IPS-20b (cell line): ENCODE measurements around the gene WWOX.

Experiments
- H3K27ac ChIP-seq: one replicate; pipeline ENCODE4 v1.5.1; 2013; ENCODE audit warnings: low read length
- H3K27me3 ChIP-seq: 2 replicates; pipeline ENCODE4 v1.6.1; 2013; ENCODE audit warnings: mild to moderate bottlenecking, low read length, inconsistent platforms; ENCODE audit not compliant: insufficient read depth
- H3K36me3 ChIP-seq: 2 replicates; pipeline ENCODE4 v1.6.1; 2013; ENCODE audit warnings: low read depth, mild to moderate bottlenecking, inconsistent platforms, low read length, moderate library complexity; ENCODE audit not compliant: insufficient read depth
- H3K4me1 ChIP-seq: 2 replicates; pipeline ENCODE4 v1.6.1; 2013; ENCODE audit warnings: mild to moderate bottlenecking, control low read depth, inconsistent platforms, low read length, moderate library complexity; ENCODE audit not compliant: insufficient read depth
- H3K4me3 ChIP-seq: 2 replicates; pipeline ENCODE4 v1.5.1; 2013; ENCODE audit warnings: mild to moderate bottlenecking, low read length, inconsistent platforms
- H3K9ac ChIP-seq: 2 replicates; pipeline ENCODE4 v1.6.1; 2013; ENCODE audit warnings: low read depth, mild to moderate bottlenecking, inconsistent platforms, low read length, moderate library complexity
- H3K9me3 ChIP-seq: 2 replicates; pipeline ENCODE4 v1.6.1; 2013; ENCODE audit warnings: mild to moderate bottlenecking, low read depth, low read length, inconsistent platforms; ENCODE audit not compliant: insufficient read depth

WWOX gene

DNA sequence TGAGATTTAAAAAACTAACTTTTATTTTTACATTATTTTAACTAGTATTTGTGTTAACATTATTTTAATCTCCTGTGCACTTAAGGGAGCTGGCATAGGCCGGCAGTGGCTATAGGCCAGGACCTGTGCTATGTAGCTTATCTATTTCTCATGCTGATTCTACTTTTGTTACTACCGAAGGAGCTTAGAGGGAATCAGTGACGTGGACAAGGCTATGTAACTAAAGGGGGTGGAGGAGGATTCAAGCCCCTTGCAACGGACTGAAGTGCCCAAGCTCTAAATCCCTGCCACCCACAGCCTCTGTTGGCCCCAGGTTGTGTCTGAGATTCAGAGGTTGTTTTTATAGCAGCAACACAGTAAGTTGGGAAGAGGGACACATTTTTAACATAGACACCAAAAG lies 356.4 kb downstream of the WWOX start:
- Histone ChIP-seq H3K4me1 (no peaks in the 10 kb centered on the region), H3K27me3 (no peaks in the 10 kb centered on the region), H3K36me3 (no peaks in the 10 kb centered on the region), H3K27ac (no peak overlapping the region), H3K9me3 (no peaks in the 10 kb centered on the region), H3K4me3 (no peak overlapping the region), H3K9ac (no peak overlapping the region)

- no peak overlapping the region for H3K9ac ChIP-seq
- H3K36me3 ChIP-seq = no peaks in the 10 kb centered on the region
- no peak overlapping the region for H3K27ac ChIP-seq
- H3K4me3 ChIP-seq = no peak overlapping the region
- no peaks in the 10 kb centered on the region for H3K9me3 ChIP-seq
- H3K27me3 ChIP-seq = no peaks in the 10 kb centered on the region
- H3K4me1 ChIP-seq = 0 out of 2 replicates have a peak, but pooled peaks cover 3% of the 10 kb centered on the region
These were observed 359.1 kb downstream of the WWOX start for GRCh38 chr16:78458588-78458987.

GRCh38 chr16:78460428-78460827 lies 361.0 kb downstream of the WWOX start:
- Histone ChIP-seq H3K27me3 (no peaks in the 10 kb centered on the region), H3K9ac (no peak overlapping the region), H3K4me3 (no peak overlapping the region), H3K4me1 (0 out of 2 replicates have a peak, but pooled peaks cover 3% of the 10 kb centered on the region), H3K9me3 (no peaks in the 10 kb centered on the region; the same call in 1 of the 2 replicates), H3K27ac (no peak overlapping the region), H3K36me3 (no peaks in the 10 kb centered on the region)

- no peak overlapping the region for H3K4me3 ChIP-seq
- H3K9ac ChIP-seq = no peak overlapping the region
- no peaks in the 10 kb centered on the region for H3K27me3 ChIP-seq
- H3K4me1 ChIP-seq = 0 out of 2 replicates have a peak, but pooled peaks cover 3% of the 10 kb centered on the region
- no peak overlapping the region for H3K27ac ChIP-seq
- H3K9me3 ChIP-seq = no peaks in the 10 kb centered on the region; the same call in 1 of the 2 replicates
- H3K36me3 ChIP-seq = no peaks in the 10 kb centered on the region
These were observed 361.6 kb downstream of the WWOX start for GRCh38 chr16:78461087-78461486.

GRCh38 chr16:78461496-78462287 lies 362.2 kb downstream of the WWOX start:
- H3K9ac ChIP-seq = no peak overlapping the region
- no peaks in the 10 kb centered on the region; the same call in 1 of the 2 replicates for H3K9me3 ChIP-seq
- H3K27ac ChIP-seq = no peak overlapping the region
- no peak overlapping the region for H3K4me3 ChIP-seq
- H3K36me3 ChIP-seq = no peaks in the 10 kb centered on the region
- 0 out of 2 replicates have a peak, but pooled peaks cover 3% of the 10 kb centered on the region for H3K4me1 ChIP-seq
- H3K27me3 ChIP-seq = no peaks in the 10 kb centered on the region

DNA sequence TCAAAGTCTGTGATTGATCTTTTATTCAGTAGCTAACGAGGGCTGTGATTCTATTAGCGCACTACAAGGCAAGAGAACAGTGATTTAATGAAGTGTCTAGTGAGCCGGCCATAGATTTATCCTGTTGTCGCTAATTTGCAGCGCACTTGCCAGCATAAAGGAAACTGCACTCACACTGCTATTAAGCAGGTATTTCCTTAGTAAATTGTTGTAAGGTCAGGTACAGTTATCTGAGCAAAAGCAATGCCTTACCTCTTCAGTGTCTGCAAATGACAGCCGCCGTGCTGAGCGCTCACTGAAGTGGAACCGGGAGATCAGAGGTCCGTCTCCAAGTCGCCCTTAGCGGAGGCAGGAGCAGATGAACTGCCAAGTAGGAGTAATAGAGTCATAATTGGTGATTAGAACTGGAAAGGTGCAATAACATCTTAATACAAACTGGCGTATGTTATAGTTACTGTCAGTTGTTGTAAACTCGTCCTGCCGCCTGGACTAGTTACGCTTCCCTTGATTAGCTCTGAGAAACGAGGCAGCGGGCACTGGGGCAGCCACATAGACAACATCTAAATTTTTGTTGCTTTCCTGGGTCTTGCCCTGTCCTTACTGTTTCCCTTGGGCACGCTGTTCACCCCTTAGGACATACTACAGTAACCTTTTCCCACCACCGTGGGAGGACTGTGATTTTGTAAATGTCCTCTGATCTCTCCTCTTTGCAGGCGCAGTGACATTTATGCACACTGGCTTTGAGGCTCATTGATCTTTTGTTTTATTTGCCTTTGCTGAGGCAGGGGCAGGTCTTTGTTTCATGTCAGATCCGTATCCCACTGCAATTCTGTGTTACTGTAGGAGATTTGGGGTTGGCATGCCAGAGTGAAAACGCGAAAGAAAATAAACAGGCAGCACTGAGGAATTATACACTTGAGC lies 363.1 kb downstream of the WWOX start:
- Histone ChIP-seq H3K4me3 (no peak overlapping the region), H3K27me3 (no peaks in the 10 kb centered on the region), H3K27ac (no peak overlapping the region), H3K9ac (no peak overlapping the region), H3K9me3 (no peaks in the 10 kb centered on the region; the same call in 1 of the 2 replicates), H3K4me1 (0 out of 2 replicates have a peak, but pooled peaks cover 3% of the 10 kb centered on the region), H3K36me3 (no peaks in the 10 kb centered on the region)

DNA sequence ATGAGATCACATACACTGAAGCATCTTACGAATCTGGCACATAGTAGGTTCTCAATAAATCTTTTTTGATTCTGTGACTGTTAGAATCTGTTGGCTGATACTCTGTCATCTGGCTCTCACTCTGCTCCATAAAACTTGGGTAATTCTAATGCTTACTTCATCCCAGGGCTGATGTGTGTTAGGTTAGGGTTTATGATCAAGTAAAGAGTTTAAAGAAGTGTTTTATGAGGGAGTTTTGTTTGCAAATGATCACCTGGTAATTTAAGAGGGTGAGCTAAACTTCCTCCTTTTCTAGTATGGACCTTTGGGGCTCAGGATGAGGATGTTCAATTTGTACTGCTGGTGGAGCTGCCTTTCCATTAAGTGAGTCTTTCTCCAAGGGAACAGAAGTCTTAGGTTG lies 364.1 kb downstream of the WWOX start:
- Histone ChIP-seq H3K9me3 (no peaks in the 10 kb centered on the region; the same call in 1 of the 2 replicates), H3K27ac (no peak overlapping the region), H3K4me1 (0 out of 2 replicates have a peak, but pooled peaks cover 3% of the 10 kb centered on the region)

GRCh38 chr16:78464833-78465232 lies 365.4 kb downstream of the WWOX start:
- Histone ChIP-seq H3K4me3 (no peak overlapping the region), H3K27me3 (no peaks in the 10 kb centered on the region), H3K9ac (no peak overlapping the region), H3K36me3 (no peaks in the 10 kb centered on the region), H3K4me1 (0 out of 2 replicates have a peak, but pooled peaks cover 3% of the 10 kb centered on the region), H3K9me3 (no peaks in the 10 kb centered on the region; the same call in 1 of the 2 replicates), H3K27ac (no peak overlapping the region)

More for the DNA sequence above, 364.1 kb downstream of the WWOX start:
- H3K36me3 ChIP-seq = no peaks in the 10 kb centered on the region
- no peak overlapping the region for H3K4me3 ChIP-seq
- H3K27me3 ChIP-seq = no peaks in the 10 kb centered on the region
- no peak overlapping the region for H3K9ac ChIP-seq

DNA sequence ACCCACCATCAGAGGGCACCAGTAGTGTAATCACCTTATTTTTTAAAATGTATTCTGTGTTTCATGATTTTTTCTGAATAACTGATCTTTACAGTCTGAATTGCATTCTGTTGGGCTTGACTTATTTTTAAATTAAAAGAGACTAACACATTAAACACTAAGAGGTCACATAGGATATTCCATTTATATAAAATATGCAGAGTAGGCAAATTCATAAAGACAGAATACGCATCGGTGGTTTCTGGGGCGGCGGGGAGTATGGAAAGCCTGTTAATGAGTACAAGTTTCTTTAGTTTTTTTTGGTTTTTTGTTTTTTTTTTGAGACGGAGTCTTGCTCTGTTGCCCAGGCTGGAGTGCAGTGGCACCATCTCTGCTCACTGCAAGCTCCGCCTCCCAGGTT lies 366.3 kb downstream of the WWOX start:
- Histone ChIP-seq H3K9me3 (no peaks in the 10 kb centered on the region; the same call in 1 of the 2 replicates), H3K36me3 (no peaks in the 10 kb centered on the region), H3K4me1 (0 out of 2 replicates have a peak, but pooled peaks cover 3% of the 10 kb centered on the region), H3K4me3 (no peak overlapping the region), H3K27me3 (no peaks in the 10 kb centered on the region), H3K27ac (no peak overlapping the region), H3K9ac (no peak overlapping the region)

- Histone ChIP-seq H3K27ac (no peak overlapping the region), H3K4me3 (no peak overlapping the region), H3K9ac (no peak overlapping the region), H3K27me3 (no peaks in the 10 kb centered on the region), H3K9me3 (no peaks in the 10 kb centered on the region; the same call in 1 of the 2 replicates), H3K4me1 (no peaks in the 10 kb centered on the region), H3K36me3 (no peaks in the 10 kb centered on the region)
These were observed 370.3 kb downstream of the WWOX start for GRCh38 chr16:78469787-78470186.

- Histone ChIP-seq H3K27me3 (no peaks in the 10 kb centered on the region), H3K27ac (no peak overlapping the region), H3K36me3 (no peaks in the 10 kb centered on the region), H3K9me3 (no peaks in the 10 kb centered on the region), H3K4me3 (no peak overlapping the region), H3K4me1 (peaks cover 11% of the 10 kb centered on the region; the same call in 1 of the 2 replicates), H3K9ac (no peak overlapping the region)
These were observed 373.7 kb downstream of the WWOX start for GRCh38 chr16:78473031-78473699.
